Measurements from ENCODE around the gene CXCL1. TPM values are rescaled to one million over a fixed set of nuclear protein-coding genes. Genes with fewer than 3 reads are reported as not detected.

CXCL1 gene
- total and polyA plus RNA-seq, 3 donors from 2014 or later, result 0.74 to 1.5 TPM; not detected in 1

DNA sequence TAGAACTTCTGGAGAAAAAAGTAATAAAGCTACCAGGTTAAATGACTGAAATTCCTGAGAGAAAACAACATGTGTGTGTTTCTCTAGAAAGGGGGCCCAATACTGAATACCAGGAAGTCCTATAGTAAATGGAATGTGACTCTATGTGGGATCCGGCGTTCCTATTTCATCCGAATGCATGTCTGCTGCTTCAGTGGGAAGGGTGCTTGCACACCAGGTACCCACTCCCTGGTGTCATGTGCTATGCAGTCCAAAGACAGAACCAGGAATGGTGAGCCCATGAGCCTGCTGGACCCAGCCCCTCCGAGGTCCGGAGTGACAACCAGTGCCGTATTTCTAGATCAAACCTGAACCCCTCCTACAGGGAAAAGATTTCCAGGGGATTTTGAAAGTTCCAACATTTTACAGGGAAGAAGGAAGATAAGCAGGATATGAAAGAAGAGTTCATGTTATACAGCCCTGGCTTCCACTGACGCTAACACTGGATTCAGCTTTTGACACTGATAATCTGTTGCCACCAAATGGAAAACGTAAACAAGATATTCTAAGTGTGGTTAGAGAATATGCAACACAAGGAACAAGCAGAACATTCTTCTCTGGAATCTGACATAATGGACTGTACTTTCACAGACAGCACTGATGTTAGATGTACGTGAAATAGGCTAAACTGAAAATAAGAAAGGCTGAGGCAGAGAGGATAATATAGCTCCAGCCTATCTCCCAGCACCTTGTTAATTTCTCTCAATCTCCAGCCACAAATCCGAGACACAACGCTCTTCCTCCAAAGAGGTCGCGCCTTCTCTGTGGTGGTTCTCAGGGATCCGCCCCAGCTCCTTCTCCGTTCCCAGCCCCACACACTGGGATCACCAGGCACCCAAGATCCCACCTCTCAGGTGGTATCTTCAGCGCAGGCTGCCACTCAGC, 725 bp upstream of the CXCL1 start:
- no peaks in the 10 kb centered on the region for H3K36me3 ChIP-seq (ENCODE audit: low read depth, missing control alignments)
- DNase-seq, result no peak
- intact Hi-C loops (cut with DNase I; ENCODE audit: low total_unique reads), result no loop called here
- H3K27ac ChIP-seq, result no peak overlapping the region
- TF ChIP-seq, protein P1, sequence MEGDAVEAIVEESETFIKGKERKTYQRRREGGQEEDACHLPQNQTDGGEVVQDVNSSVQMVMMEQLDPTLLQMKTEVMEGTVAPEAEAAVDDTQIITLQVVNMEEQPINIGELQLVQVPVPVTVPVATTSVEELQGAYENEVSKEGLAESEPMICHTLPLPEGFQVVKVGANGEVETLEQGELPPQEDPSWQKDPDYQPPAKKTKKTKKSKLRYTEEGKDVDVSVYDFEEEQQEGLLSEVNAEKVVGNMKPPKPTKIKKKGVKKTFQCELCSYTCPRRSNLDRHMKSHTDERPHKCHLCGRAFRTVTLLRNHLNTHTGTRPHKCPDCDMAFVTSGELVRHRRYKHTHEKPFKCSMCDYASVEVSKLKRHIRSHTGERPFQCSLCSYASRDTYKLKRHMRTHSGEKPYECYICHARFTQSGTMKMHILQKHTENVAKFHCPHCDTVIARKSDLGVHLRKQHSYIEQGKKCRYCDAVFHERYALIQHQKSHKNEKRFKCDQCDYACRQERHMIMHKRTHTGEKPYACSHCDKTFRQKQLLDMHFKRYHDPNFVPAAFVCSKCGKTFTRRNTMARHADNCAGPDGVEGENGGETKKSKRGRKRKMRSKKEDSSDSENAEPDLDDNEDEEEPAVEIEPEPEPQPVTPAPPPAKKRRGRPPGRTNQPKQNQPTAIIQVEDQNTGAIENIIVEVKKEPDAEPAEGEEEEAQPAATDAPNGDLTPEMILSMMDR (IDR thresholded peaks at IDR 0.05), result no peak
- TF ChIP-seq POLR2A (IDR thresholded peaks at IDR 0.05), result no peak
- H3K4me3 ChIP-seq, result peak overlapping the region; percentile 49 to 58
- no peaks in the 10 kb centered on the region for H3K27me3 ChIP-seq
- H3K4me1 ChIP-seq, result peaks cover 7% of the 10 kb centered on the region
- H3K9me3 ChIP-seq, result no peaks in the 10 kb centered on the region
- WGBS, 2 donors, result 23 to 31% methylated on average over 16 of the region's 16 CpGs

DNA sequence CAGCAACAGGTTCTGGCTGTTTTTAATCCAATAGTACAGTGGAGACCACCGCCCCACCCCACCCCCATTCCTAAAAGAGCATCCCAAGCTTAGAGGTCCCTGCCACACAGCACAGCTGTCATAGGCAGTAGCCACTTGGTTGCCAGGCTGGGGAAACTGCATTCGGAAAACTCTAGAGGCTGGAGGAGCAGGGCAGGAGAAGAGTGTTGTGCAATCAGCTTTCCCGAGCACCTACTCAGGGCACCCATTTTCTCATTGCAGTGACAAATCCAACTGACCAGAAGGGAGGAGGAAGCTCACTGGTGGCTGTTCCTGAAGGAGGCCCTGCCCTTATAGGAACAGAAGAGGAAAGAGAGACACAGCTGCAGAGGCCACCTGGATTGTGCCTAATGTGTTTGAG, 1.1 kb downstream of the CXCL1 start:
- Histone ChIP-seq H3K27me3 (no peaks in the 10 kb centered on the region), H3K36me3 (ENCODE audit: low read depth, missing control alignments) (no peaks in the 10 kb centered on the region), H3K4me3 (no peak overlapping the region), H3K4me1 (peaks cover 7% of the 10 kb centered on the region), H3K27ac (no peak overlapping the region), H3K9me3 (no peaks in the 10 kb centered on the region)
- TF ChIP-seq, protein P1 (IDR thresholded peaks at IDR 0.05), result no peak
- no peak for TF ChIP-seq POLR2A (IDR thresholded peaks at IDR 0.05)
- no peak for DNase-seq
- intact Hi-C loops (cut with DNase I; ENCODE audit: low total_unique reads), result no loop called here
- 58 to 74% methylated on average over 3 of the region's 3 CpGs for WGBS, 2 donors

DNA sequence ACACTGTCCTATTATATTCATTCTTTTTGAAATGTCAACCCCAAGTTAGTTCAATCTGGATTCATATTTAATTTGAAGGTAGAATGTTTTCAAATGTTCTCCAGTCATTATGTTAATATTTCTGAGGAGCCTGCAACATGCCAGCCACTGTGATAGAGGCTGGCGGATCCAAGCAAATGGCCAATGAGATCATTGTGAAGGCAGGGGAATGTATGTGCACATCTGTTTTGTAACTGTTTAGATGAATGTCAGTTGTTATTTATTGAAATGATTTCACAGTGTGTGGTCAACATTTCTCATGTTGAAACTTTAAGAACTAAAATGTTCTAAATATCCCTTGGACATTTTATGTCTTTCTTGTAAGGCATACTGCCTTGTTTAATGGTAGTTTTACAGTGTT, 1.6 kb downstream of the CXCL1 start:
- no peak for DNase-seq
- Histone ChIP-seq H3K4me1 (peaks cover 7% of the 10 kb centered on the region), H3K4me3 (no peak overlapping the region), H3K27ac (no peak overlapping the region), H3K9me3 (no peaks in the 10 kb centered on the region), H3K36me3 (ENCODE audit: low read depth, missing control alignments) (no peaks in the 10 kb centered on the region), H3K27me3 (no peaks in the 10 kb centered on the region)
- 81 to 97% methylated on average over 1 of the region's 1 CpG for WGBS, 2 donors
- TF ChIP-seq, protein P1 (IDR thresholded peaks at IDR 0.05), result no peak
- TF ChIP-seq POLR2A (IDR thresholded peaks at IDR 0.05), result no peak
- intact Hi-C loops (cut with DNase I; ENCODE audit: low total_unique reads), result no loop called here

DNA sequence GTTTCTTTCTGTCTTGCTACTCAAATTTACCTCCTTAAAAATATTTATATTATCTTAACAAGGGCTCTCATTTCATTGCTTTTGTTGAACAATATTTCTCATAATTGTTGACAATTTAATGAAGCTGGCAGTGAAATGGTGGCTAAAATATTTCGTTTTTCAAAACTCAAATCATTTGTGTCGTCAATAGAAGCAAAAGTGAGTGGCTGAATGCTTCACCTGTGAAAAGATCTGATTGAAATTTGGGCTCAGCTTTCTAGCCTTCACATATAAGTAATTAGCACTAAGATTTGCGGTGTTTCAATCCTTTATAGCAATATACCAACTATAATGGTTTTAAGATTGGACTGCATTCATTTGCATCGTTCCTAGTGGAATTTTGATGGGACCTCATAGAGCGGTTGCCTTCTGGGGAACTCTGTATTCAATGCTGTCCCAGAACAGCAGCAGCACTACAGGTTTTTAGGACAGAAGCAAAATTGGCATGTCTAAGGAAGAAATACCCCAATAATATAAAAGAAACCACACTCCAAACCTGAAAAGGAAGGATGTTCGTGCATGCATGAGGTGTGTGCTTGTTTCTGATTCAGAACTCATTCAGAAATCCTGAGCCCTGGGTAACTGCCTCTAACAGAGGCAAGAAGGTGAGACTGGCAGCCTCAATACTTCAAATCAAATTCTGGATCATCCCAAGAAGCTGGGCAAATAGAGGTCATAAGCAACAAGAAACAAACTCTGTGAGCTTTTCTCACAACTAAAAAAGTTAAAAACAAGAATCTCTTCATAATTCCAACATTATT, 2.5 kb downstream of the CXCL1 start:
- Histone ChIP-seq H3K4me1 (peaks cover 7% of the 10 kb centered on the region), H3K36me3 (ENCODE audit: low read depth, missing control alignments) (no peaks in the 10 kb centered on the region), H3K27me3 (no peaks in the 10 kb centered on the region), H3K4me3 (no peak overlapping the region), H3K27ac (no peak overlapping the region), H3K9me3 (no peaks in the 10 kb centered on the region)
- no peak for TF ChIP-seq POLR2A (IDR thresholded peaks at IDR 0.05)
- TF ChIP-seq, protein P1 (IDR thresholded peaks at IDR 0.05), result no peak
- WGBS, 2 donors, result 86 to 90% methylated on average over 6 of the region's 6 CpGs
- DNase-seq, result no peak
- intact Hi-C loops (cut with DNase I; ENCODE audit: low total_unique reads), result no loop called here
